ENCODE data around the gene TRIM45. TPM values are rescaled to one million over a fixed set of nuclear protein-coding genes. Genes with fewer than 3 reads are reported as not detected.

TRIM45 gene
- total RNA-seq, 3 donors from 2014 or later (not counting 1 experiment from before 2014, with no cell fraction given), result 0.33 to 1.2 (median 0.77) TPM

DNA sequence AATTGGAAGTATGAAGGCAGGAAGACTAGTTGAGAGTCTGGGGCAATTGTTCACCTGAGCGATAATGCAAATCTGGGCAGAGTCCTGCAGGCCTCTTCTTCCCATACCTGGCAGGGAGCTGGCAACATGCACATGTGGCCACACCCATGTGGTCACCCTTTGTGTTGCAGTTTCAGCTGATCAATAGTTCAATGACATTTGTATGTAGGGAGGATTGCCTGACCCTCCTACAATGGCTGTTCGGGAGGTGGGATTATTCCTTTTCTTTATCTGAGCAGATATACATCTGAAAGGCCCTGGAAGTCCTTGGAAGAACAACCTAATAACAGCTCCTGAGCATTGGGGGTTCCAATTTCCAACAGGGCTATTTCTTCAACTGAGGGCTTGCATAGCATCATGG is 15.2 kb upstream of the TRIM45 start:
- H3K4me1 Mint-ChIP-seq, result no peaks in the 10 kb centered on the region
- H3K4me3 ChIP-seq (ENCODE audit: low read length), result no peak overlapping the region
- no peaks in the 10 kb centered on the region for H3K9me3 Mint-ChIP-seq
- DNase-seq (no peak), ATAC-seq (no peak)
- H3K9me3 ChIP-seq (ENCODE audit: control insufficient read depth, insufficient read depth, low read length), result no peaks in the 10 kb centered on the region
- H3K27ac Mint-ChIP-seq, result no peak overlapping the region
- H3K36me3 ChIP-seq (ENCODE audit: control insufficient read depth, insufficient read depth, low read length), result no peaks in the 10 kb centered on the region
- no peak overlapping the region for H3K4me3 Mint-ChIP-seq
- H3K36me3 Mint-ChIP-seq, result no peaks in the 10 kb centered on the region
- intact Hi-C loops (cut with micrococcal nuclease), result no loop called here
- TF ChIP-seq, protein P1, sequence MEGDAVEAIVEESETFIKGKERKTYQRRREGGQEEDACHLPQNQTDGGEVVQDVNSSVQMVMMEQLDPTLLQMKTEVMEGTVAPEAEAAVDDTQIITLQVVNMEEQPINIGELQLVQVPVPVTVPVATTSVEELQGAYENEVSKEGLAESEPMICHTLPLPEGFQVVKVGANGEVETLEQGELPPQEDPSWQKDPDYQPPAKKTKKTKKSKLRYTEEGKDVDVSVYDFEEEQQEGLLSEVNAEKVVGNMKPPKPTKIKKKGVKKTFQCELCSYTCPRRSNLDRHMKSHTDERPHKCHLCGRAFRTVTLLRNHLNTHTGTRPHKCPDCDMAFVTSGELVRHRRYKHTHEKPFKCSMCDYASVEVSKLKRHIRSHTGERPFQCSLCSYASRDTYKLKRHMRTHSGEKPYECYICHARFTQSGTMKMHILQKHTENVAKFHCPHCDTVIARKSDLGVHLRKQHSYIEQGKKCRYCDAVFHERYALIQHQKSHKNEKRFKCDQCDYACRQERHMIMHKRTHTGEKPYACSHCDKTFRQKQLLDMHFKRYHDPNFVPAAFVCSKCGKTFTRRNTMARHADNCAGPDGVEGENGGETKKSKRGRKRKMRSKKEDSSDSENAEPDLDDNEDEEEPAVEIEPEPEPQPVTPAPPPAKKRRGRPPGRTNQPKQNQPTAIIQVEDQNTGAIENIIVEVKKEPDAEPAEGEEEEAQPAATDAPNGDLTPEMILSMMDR (IDR thresholded peaks at IDR 0.05), result no peak
- H3K27me3 ChIP-seq (ENCODE audit: control insufficient read depth, insufficient read depth, low read length), result no peaks in the 10 kb centered on the region
- no peaks in the 10 kb centered on the region for H3K4me1 ChIP-seq (ENCODE audit: control insufficient read depth, insufficient read depth, low read length)
- WGBS (ENCODE audit: insufficient coverage), result 100% methylated on average over 2 of the region's 2 CpGs
- peaks cover 19 to 21% of the 10 kb centered on the region in 2 donors for H3K27me3 Mint-ChIP-seq (ENCODE audit: low read depth in 2 of 2)
- no peak overlapping the region for H3K27ac ChIP-seq (ENCODE audit: low read length)

DNA sequence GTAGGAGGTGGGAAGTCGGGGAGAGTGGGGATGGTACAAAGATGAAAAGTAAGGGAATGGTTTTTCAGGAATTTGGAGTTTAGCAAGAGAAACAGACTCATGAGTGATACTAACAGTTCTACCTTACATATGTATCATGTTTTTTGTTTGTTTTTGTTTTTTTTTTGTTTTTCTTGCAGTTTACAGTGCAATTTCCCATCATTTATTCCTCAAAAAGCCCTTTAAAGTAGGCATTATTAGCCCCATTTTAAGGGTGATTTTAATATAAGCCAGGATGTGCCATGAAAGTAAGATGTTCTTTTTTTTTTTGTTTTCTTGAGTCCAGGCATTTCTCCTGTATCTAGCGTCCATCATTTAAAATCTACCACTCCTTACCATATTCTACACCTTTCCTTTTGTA is 13.8 kb upstream of the TRIM45 start:
- WGBS (ENCODE audit: insufficient coverage), result 83% methylated on average over 1 of the region's 2 CpGs

DNA sequence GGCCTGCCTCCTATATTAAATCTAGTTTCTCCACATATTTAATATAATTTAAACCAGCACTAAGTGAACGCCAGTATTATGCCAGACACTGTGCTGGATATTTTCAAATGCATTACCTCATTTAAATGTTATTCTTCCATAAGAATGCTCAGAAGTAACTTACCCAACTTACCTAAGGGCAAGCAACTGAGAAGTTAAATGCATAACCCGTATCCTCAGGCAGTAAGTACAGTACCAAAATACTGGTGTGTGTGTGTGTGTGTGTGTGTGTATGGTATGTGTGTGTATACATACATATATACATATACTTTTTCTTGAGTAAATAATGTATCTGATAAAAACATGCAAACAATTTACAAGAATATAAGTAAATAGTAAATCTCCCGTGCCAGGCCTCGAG is 9.0 kb upstream of the TRIM45 start:
- Histone ChIP-seq H3K9me3 (ENCODE audit: control insufficient read depth, insufficient read depth, low read length) (no peaks in the 10 kb centered on the region), H3K4me3 (ENCODE audit: low read length) (no peak overlapping the region), H3K27ac (ENCODE audit: low read length) (no peak overlapping the region), H3K27me3 (ENCODE audit: control insufficient read depth, insufficient read depth, low read length) (no peaks in the 10 kb centered on the region), H3K4me1 (ENCODE audit: control insufficient read depth, insufficient read depth, low read length) (no peaks in the 10 kb centered on the region), H3K36me3 (ENCODE audit: control insufficient read depth, insufficient read depth, low read length) (no peaks in the 10 kb centered on the region)
- H3K4me3 Mint-ChIP-seq, result no peak overlapping the region
- H3K27me3 Mint-ChIP-seq (ENCODE audit: low read depth in 2 of 2), result peaks cover 21% of the 10 kb centered on the region in 2 donors
- no peaks in the 10 kb centered on the region for H3K4me1 Mint-ChIP-seq
- TF ChIP-seq, protein P1 (IDR thresholded peaks at IDR 0.05), result no peak
- H3K36me3 Mint-ChIP-seq, result no peaks in the 10 kb centered on the region
- ATAC-seq (no peak), DNase-seq (no peak)
- H3K27ac Mint-ChIP-seq, result no peak overlapping the region
- no peaks in the 10 kb centered on the region for H3K9me3 Mint-ChIP-seq
- intact Hi-C loops (cut with micrococcal nuclease), result no loop called here
- 92% methylated on average over 1 of the region's 4 CpGs for WGBS (ENCODE audit: insufficient coverage)

More for the DNA sequence above, 13.8 kb upstream of the TRIM45 start:
- TF ChIP-seq, protein P1 (IDR thresholded peaks at IDR 0.05), result no peak
- Mint-ChIP-seq H3K27me3 (ENCODE audit: low read depth in 2 of 2) (peaks cover 19 to 21% of the 10 kb centered on the region in 2 donors), H3K4me3 (no peak overlapping the region), H3K4me1 (no peaks in the 10 kb centered on the region), H3K27ac (no peak overlapping the region), H3K36me3 (no peaks in the 10 kb centered on the region), H3K9me3 (no peaks in the 10 kb centered on the region)
- Histone ChIP-seq H3K9me3 (ENCODE audit: control insufficient read depth, insufficient read depth, low read length) (no peaks in the 10 kb centered on the region), H3K27ac (ENCODE audit: low read length) (no peak overlapping the region), H3K4me1 (ENCODE audit: control insufficient read depth, insufficient read depth, low read length) (no peaks in the 10 kb centered on the region), H3K4me3 (ENCODE audit: low read length) (no peak overlapping the region), H3K27me3 (ENCODE audit: control insufficient read depth, insufficient read depth, low read length) (no peaks in the 10 kb centered on the region), H3K36me3 (ENCODE audit: control insufficient read depth, insufficient read depth, low read length) (no peaks in the 10 kb centered on the region)
- ATAC-seq (no peak), DNase-seq (no peak)
- intact Hi-C loops (cut with micrococcal nuclease), result no loop called here

Data from natural killer cell (primary cell).